HG03342 (cell line): ENCODE measurements around the gene PTRH1.
"Not testable (repeated sequence)": the region's sequence is repeated elsewhere in the genome, so short reads cannot be mapped to it uniquely, and the experiment has no call there.

Experiments
- ATAC-seq: cut with Tn5 transposase; IDR thresholded peaks from one replicate; pipeline ENCODE4 v1.9.1; 2021; ENCODE audit warnings: mild to moderate bottlenecking, moderate library complexity; ENCODE audit not compliant: unreplicated experiment

PTRH1 gene

GRCh38 chr9:127715470-127716337 is at the start of gene PTRH1, which contains the start of gene TTC16:
PTRH1 (minus strand) TSS chr9:127715663; CDS start chr9:127715639, 24 bp downstream.
TTC16 (plus strand) TSS chr9:127716079; CDS start chr9:127716146, 67 bp downstream.
- peak; percentile 90 for ATAC-seq

DNA sequence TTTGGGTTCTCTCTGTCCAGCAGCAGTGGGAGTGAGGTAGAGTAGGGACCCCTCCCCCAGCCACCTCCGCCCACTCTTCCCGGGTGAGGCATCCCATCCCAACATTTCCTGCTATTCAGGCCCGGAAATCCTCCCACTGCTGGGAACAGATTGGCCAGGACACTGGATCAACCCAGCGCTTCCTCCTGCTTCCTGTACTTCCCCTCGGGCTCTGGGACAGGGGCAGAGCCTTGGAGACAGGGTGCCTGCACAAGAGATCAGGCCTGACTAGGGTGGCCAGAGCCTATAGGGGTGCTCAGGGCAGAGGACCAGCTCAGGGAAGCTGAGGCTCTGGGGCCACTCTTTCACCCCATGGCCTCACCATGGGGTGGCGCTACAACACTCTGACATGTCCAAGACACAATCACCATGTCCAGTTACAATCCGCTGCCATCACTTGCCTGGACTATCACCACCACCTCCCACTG is 48.5 kb upstream of the PTRH1 start:
- ATAC-seq = no peak

DNA sequence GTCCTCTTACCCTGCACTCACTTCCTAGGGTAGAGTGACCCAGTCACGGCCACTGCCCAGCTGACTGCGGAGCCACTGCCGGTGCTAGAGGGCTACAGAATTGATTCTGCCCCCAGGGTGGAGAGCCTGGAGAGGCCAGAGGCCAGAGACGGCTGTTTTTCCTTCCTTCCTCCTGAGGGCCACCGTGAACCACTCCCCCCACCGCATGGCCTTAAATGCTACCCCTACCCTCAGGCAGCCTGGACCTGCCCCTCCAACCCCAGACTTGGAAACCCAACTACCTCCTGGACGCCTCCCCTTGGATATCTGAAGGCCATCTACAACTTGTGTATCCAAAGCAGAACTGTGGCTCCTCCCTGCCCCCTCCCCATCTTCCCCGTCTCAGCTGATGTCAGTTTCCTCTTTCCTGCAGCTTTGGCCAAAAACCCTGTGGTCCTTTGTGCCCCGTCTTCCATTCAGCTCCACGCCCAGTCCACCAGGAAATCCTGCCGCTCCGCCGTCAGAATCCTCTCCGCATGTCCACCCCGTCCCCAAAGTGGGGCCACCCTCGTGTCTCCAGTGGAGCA is 46.7 kb upstream of the PTRH1 start:
- no peak for ATAC-seq

DNA sequence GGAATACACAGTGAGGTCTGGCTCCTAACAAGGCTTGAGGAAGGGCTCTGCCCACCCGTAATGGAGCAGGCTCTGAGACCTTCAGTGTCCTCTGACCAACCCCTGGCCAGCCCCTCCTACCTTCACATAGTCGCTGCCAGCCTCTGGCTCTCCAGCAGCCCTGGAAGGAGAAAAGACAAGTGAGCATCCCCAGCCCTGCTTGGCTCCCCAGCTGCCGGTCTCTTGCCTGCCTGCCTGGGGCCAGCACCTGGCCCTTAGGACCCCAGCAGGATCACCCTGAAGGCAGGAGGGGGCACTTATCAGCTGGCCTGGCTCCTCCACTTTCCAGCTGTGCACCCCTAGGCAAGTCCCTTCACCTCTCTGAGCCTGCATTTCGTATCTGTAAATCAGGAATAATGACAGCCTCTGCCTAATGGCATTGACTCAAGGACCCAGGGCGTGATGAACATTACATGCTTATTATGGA is 46.1 kb upstream of the PTRH1 start:
- no peak for ATAC-seq

DNA sequence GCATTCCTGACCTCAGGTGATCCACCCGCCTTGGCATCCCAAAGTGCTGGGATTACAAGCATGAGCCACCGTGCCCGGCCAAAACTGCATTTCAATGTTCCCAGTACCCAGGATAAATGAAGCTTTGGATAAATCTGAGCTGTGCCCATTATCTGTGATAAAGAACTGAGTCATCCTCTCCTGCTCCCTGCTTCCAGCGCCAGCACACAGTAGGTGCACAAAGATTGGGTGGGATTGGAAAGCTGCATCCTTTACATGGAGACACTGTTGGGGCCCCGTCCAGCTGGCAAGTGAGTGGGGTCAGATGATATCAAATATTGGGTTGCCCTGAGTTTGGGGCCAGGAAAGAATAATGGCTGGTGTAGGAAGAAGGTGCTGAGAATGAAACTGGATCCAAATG is 45.6 kb upstream of the PTRH1 start:
- ATAC-seq = no peak

- ATAC-seq = no peak
These were observed 43.4 kb upstream of the PTRH1 start for GRCh38 chr9:127758843-127759242.

GRCh38 chr9:127756776-127757175 is 41.3 kb upstream of the PTRH1 start:
- ATAC-seq = not testable (repeated sequence)

GRCh38 chr9:127756233-127756632 is 40.8 kb upstream of the PTRH1 start:
- ATAC-seq = no peak

- ATAC-seq = no peak
These were observed 39.9 kb upstream of the PTRH1 start for GRCh38 chr9:127755061-127756060.

GRCh38 chr9:127754099-127755060 is 38.9 kb upstream of the PTRH1 start:
- ATAC-seq = no peak

DNA sequence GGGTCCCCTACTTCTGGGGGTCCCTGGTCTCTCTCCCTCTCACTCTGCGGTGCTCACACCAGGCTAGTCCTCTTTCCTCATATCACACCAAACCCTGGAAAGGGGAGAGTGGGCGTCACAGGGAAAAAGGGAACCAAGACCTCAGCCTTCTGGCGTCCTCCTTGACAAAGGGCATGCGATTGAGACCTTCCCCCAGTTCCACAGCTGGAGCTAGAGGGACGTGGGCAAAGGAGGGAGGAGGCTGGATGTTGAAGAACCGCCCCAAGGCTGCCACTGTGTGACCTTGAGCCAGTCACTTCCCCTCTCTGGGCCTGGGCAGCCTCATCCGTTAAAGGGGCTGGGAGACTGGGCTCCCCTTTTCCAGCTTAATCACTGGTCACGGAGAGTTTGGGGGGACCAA is 38.2 kb upstream of the PTRH1 start:
- ATAC-seq = no peak

- no peak for ATAC-seq
These were observed 37.7 kb upstream of the PTRH1 start for GRCh38 chr9:127753148-127753547.

DNA sequence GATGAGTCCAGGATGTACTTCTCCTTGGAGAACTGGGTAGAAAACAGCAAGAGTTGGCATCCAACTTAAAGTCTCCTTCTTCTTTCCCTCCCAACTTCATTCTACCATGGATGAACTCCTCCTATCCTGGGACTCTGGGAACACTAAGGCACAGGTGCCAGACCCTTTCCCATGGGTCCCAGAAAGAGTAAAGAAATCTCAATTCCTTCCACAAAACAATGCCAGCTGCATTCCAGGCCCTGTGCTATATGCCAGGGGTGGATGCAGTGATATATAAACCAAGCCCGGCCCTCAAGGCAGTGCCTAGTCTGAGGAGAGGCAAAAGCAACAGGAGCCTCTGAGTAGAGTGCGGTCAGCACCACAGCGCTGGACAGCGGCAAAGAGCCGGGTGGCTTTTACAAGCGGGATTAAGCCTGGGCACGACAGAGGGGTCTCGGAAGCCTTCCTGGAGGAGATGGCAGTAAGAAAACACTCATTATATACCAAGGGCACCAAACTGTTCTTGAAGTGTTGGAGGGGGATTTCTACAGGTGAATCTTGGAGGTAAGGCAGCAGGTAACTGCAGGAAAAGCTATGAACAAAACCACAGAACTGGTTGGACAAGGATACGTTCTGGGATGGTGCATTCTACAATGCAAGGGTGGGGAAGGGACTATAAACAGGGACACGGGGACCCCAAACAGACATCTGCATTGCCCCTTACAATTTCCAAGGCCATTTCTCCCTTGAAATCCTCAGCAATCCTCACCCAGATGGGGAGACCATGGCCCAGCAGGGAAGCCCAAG is 36.0 kb upstream of the PTRH1 start:
- ATAC-seq = no peak

GRCh38 chr9:127749090-127749787 is 33.8 kb upstream of the PTRH1 start:
- ATAC-seq = no peak

- ATAC-seq = no peak
These were observed 31.6 kb upstream of the PTRH1 start for GRCh38 chr9:127746959-127747569.

DNA sequence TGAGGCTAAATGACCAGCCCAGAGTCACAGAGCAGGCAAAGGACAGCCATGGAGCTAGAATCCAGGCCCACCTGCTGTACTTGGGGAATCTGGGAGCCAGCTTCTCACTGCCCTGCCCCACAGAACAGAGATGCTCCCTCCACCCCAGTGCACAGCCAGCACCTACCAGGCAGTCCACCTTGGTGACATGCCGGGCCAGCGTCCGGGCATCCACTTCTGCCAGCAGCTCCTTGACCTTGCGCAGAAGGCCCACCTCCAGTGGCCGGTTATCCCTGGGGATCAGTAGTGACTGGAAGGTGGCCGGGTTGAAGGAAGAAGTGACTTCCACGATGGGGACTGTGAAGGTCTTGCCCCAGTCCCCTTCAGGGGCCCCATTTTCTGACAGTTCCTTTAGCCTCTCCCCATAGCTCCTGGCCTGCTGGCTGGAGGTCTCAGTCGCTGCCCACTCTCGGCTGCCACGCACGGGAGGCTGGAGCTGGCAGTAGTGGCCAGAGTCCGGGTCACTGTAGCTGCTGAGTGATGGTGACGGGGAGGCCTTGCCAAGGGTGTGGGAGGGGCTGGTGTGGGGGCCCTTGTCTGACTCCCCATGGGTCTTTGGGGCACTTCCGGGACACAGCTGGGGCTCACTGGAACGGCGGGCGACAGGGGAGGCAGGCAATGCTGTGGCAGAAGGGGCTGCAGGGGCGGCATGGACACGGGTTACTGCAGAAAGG is 29.1 kb upstream of the PTRH1 start:
- ATAC-seq = no peak

- no peak for ATAC-seq
These were observed 27.1 kb upstream of the PTRH1 start for GRCh38 chr9:127742435-127743088.
